Panc1 (cell line): ENCODE results near the gene SRF.

Experiments used
- POLR2AphosphoS5 ChIP-seq: IDR thresholded peaks from 2 replicates; pipeline ENCODE4 v1.6.1; 2012; ENCODE audit warnings: mild to moderate bottlenecking, low read depth, low read length, moderate library complexity
- TF ChIP-seq, protein P1 (sequence below): fragments of 450-650 bp; IDR thresholded peaks from 2 replicates; pipeline ENCODE4 v1.5.1; 2017; ENCODE audit warnings: mild to moderate bottlenecking
- TF ChIP-seq, protein P2 (sequence below), 2 experiments: IDR thresholded peaks; 2 replicates each; pipeline ENCODE4 v1.6.1; 2011 to 2012; ENCODE audit warnings: low read depth in 2 of 2, control low read depth in 1 of 2, low read length in 1 of 2, mild to moderate bottlenecking in 1 of 2, moderate library complexity in 1 of 2; ENCODE audit not compliant: insufficient read depth in 1 of 2

DNA sequence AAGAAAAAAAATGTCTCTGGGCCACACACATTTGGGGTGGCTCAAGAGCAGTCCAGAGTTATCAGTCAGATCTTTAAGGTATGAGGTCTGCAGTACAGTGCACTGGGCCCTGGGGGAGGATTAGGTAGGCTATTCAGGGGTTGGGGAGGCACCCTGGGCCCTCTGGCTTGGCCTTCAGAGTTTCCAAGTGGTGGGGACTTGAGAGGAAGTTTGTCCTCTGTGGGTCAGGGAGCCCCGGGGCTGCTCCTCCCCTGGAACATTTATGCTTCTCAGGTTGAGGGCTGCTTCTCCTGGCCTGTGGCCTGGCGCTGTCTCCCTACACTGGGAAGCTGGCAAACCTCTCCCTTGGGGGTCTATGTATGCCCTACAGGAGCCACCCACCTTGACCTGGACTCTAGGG lies 48.9 kb upstream of the SRF start:
- TF ChIP-seq, protein P1, sequence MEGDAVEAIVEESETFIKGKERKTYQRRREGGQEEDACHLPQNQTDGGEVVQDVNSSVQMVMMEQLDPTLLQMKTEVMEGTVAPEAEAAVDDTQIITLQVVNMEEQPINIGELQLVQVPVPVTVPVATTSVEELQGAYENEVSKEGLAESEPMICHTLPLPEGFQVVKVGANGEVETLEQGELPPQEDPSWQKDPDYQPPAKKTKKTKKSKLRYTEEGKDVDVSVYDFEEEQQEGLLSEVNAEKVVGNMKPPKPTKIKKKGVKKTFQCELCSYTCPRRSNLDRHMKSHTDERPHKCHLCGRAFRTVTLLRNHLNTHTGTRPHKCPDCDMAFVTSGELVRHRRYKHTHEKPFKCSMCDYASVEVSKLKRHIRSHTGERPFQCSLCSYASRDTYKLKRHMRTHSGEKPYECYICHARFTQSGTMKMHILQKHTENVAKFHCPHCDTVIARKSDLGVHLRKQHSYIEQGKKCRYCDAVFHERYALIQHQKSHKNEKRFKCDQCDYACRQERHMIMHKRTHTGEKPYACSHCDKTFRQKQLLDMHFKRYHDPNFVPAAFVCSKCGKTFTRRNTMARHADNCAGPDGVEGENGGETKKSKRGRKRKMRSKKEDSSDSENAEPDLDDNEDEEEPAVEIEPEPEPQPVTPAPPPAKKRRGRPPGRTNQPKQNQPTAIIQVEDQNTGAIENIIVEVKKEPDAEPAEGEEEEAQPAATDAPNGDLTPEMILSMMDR = no peak
- TF ChIP-seq, protein P2, sequence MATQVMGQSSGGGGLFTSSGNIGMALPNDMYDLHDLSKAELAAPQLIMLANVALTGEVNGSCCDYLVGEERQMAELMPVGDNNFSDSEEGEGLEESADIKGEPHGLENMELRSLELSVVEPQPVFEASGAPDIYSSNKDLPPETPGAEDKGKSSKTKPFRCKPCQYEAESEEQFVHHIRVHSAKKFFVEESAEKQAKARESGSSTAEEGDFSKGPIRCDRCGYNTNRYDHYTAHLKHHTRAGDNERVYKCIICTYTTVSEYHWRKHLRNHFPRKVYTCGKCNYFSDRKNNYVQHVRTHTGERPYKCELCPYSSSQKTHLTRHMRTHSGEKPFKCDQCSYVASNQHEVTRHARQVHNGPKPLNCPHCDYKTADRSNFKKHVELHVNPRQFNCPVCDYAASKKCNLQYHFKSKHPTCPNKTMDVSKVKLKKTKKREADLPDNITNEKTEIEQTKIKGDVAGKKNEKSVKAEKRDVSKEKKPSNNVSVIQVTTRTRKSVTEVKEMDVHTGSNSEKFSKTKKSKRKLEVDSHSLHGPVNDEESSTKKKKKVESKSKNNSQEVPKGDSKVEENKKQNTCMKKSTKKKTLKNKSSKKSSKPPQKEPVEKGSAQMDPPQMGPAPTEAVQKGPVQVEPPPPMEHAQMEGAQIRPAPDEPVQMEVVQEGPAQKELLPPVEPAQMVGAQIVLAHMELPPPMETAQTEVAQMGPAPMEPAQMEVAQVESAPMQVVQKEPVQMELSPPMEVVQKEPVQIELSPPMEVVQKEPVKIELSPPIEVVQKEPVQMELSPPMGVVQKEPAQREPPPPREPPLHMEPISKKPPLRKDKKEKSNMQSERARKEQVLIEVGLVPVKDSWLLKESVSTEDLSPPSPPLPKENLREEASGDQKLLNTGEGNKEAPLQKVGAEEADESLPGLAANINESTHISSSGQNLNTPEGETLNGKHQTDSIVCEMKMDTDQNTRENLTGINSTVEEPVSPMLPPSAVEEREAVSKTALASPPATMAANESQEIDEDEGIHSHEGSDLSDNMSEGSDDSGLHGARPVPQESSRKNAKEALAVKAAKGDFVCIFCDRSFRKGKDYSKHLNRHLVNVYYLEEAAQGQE (IDR thresholded peaks at IDR 0.05; ENCODE audit: insufficient read depth in 1 of 2, low read depth in 2 of 2, low read length in 1 of 2) = no peak
- no peak for TF ChIP-seq POLR2AphosphoS5
